ENCODE data around the gene LSM8.

- no peak for TF ChIP-seq ATF7 (IDR thresholded peaks at IDR 0.05; ENCODE audit: low read depth)
- no peak for TF ChIP-seq CTCF (IDR thresholded peaks at IDR 0.05 in 2 of 3, conservative IDR thresholded peaks at IDR 0.05 in 1 of 3; ENCODE audit: control insufficient read depth in 2 of 3, extremely low read depth in 1 of 3, insufficient read depth in 1 of 3, low read depth in 3 of 3, low read length in 3 of 3)
- no peak for TF ChIP-seq BCL11A (IDR thresholded peaks at IDR 0.05; ENCODE audit: low read depth, low read length)
- TF ChIP-seq POLR2A (IDR thresholded peaks at IDR 0.05; ENCODE audit: low read depth, low read length), result no peak
- no peak for TF ChIP-seq CEBPZ (IDR thresholded peaks at IDR 0.05; ENCODE audit: low read depth, low read length)
- TF ChIP-seq POLR2AphosphoS5 (IDR thresholded peaks at IDR 0.05; ENCODE audit: low read length), result no peak
- no peak for TF ChIP-seq HDGF (IDR thresholded peaks at IDR 0.05)
- TF ChIP-seq KAT2A (conservative IDR thresholded peaks at IDR 0.05; ENCODE audit: control insufficient read depth, low read depth, low read length), result no peak
- TF ChIP-seq EP300 (IDR thresholded peaks at IDR 0.05; ENCODE audit: borderline replicate concordance in 1 of 2, control insufficient read depth in 1 of 2, low read depth in 2 of 2, low read length in 2 of 2), result no peak
- no peak for TF ChIP-seq ATF3 (IDR thresholded peaks at IDR 0.05; ENCODE audit: borderline replicate concordance, extremely low read depth, low read depth, low read length)
These were observed 36.6 kb downstream of the LSM8 start for GRCh38 chr7:118220583-118220982.
